ENCODE measurements around the gene MYH6.

The MYH6 gene

GRCh38 chr14:23376482-23377197 is 31.4 kb downstream of the MYH6 start, which contains the start of gene CMTM5:
CMTM5 (plus strand) TSS chr14:23377046; CDS start chr14:23377252, 206 bp downstream.
- no peak for DNase-seq (ENCODE audit: low spot score)

- DNase-seq (ENCODE audit: low spot score): no peak
Measured at GRCh38 chr14:23375527-23376251, 32.4 kb downstream of the MYH6 start.

GRCh38 chr14:23373041-23373440 is 35.0 kb downstream of the MYH6 start:
- no peak for DNase-seq (ENCODE audit: low spot score)

DNA sequence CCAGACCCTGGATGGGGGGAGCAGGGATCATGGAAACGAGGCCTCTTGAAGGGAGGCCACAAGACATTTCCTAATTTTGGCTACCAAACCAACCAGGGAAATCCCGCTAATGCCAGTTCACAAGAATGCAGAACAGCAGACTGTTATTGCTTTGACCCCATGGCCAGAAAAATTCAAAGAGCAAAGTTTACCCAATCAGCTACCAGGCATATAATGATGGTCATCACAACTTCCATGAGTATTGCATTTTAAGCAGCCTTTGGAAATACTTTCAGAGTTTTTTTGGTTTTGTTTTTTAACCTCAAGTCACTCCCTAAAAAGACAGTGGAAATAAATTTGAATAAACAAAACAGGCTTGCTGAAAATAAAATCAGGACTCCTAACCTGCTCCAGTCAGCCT is 35.6 kb downstream of the MYH6 start, which contains the start of gene IL25:
IL25 (plus strand) TSS at position 301 of the 400 bp plus-strand sequence.
- no peak for DNase-seq (ENCODE audit: low spot score)

- no peak for DNase-seq (ENCODE audit: low spot score)
Measured at GRCh38 chr14:23371865-23372264, 36.2 kb downstream of the MYH6 start.

- DNase-seq (ENCODE audit: low spot score): no peak
Measured at GRCh38 chr14:23370221-23370620, 37.9 kb downstream of the MYH6 start.

DNA sequence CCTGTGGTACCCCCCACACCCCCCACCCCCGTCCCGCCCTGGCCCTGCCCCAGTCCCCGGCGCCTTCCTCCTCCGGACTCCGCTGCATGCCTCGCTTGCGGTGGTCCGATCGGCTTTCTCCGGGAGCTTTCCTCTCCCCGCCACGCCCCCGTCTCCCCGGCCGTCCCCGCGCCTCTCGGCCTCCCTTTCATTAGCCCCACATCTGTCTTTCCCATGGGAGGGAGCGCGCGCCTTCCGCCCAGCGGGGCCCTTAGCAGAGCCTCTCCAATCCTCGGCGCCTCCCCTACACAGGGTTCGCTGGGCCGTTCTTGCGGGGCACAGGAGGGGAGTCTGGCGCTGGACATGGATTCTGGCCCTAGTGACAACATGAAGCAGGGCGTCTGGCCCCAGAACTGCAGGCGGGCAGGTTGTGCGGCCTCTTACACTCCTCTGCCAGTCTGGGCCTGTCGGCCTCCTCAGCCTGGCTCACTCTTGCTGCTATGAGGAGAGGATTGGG is 41.6 kb downstream of the MYH6 start:
- peak; percentile 67 for DNase-seq (ENCODE audit: low spot score)

DNA sequence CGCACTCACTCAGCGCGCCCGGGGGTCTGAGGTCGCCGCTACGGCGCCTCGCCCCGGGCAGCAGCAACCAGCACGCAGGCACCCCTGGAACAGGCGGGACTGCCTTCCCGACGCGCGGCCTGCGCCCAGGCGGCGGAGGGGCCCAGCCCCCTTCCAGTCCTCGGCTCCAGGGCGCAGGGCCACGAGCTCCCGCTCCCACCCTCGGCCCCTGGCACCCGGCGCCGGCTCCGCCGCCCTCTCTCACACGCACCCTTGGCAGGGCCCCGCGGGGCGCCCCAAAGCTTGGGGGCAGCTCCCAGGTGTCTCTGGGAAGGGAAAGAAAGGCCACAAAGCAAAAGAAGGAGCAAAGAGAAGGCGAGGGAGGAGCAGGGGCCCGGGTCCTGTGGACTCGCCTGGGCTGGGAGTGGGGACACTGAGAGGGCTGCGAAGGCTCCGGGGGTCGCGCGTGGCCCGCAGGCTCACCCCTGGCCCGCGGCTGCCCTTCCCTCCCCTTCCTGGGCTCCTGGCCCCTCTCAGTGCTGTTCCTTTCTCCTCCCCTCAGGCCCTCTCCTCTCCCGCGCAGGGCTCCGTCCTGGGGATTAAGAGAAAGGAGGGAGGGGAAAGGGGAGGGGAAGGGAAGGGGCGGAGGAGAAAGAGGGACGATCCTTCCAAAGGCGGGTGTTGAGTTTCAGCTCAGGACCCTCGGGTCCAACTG is 42.2 kb downstream of the MYH6 start:
- DNase-seq (ENCODE audit: low spot score): peak; percentile 46

DNA sequence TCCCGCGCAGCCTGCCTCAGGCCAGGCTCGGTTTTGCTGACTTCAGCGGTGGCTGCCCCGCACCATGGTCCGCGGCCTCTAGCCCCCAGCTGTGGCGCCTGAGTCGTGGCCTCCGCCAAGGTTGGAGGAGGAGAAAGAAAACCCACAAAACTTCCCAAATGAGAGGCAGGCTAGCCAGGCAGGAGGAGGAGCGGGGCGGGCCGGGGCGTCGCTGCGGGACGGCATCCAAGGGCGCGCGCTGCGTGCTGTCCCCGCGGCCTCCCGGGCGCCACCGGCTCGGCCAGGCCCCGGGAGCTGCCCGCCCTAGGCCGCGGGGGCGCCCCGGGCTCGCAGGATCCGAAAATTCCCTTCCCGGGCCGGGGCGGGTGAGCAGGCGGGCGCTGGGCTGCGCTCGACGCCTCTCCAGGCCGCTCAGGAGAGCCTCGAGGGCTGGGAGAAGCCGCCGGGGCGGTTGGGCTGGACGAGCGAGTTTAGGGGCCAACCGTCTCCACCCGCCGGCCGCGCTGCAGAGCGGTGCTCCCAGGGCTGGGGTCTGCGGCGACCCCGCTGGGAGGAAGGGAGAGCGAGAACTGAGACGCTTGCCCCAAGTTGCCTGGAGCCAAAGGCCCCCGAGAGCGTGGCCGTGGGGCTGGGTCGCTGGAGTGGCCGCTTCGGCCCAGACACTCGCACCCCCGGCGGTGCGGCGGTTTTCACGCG is 42.9 kb downstream of the MYH6 start, which contains the start of gene EFS:
EFS (minus strand) TSS at position 137 of the 696 bp plus-strand sequence. CDS start 147 bp downstream, outside the sequence.
- DNase-seq (ENCODE audit: low spot score): peak; percentile 69

GRCh38 chr14:23364164-23365035 is 43.7 kb downstream of the MYH6 start:
- DNase-seq (ENCODE audit: low spot score): peak; percentile 65

DNA sequence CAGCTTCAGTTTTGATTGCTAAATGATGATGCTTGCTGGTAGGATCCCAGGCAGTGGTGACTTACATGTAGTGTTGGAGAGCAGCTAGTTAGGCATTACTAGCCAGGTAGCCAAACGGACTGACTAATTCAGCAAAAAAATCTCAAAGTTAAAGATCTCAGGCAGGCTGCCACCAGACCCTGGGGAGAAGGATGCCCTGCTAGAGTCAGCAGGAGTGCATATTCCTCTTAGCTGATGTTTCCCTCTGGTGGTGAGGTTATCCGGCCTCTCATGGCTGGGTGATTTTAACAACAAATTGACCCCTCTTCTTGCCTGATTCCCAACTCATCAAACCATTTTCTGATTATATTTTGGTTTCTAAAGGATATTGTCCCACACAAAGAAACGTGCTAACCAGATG is 45.9 kb downstream of the MYH6 start:
- peak; percentile 35 for DNase-seq (ENCODE audit: low spot score)

GRCh38 chr14:23361763-23362162 is 46.3 kb downstream of the MYH6 start:
- no peak for DNase-seq (ENCODE audit: low spot score)

- DNase-seq (ENCODE audit: low spot score): peak; percentile 76
Measured at GRCh38 chr14:23361320-23361719, 46.8 kb downstream of the MYH6 start.

GRCh38 chr14:23360496-23360895 is 47.6 kb downstream of the MYH6 start:
- DNase-seq (ENCODE audit: low spot score): no peak

DNA sequence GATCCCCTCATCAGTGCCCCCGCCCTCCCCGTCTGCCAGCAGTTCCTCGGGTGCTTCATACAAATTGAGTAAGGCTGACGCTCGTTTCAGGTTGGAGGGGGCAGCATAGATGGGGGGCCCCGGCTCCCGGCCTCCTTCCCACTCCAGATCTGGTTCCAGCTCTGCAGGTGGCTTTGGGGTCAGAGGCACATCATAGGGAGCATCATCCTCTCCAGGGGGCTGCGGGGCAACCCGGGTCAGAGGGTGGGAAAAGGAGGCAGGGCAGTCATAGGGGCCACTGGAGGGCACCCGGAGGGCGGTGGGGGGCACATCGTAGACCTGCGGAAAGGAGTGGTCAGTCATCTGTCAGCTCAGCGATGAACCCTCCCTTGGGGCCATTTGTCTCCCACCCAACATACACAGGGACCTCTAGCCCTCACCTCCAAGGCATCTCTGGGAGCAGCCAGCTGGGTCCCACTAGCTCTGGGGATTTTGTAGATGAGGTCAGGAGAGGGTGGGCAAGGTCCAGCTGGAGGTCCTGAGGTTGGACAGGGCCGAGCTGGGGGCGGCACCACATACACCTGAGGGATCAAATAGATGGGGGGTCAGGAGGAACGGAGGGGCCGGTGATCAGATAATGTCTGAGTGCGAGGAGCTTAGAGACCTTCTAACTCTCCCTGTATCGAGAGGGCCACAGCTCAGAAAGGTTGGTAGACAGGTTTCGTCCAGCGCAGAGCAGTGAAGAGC is 48.2 kb downstream of the MYH6 start:
- no peak for DNase-seq (ENCODE audit: low spot score)

- DNase-seq (ENCODE audit: low spot score): no peak
Measured at GRCh38 chr14:23359167-23359626, 48.9 kb downstream of the MYH6 start.

DNA sequence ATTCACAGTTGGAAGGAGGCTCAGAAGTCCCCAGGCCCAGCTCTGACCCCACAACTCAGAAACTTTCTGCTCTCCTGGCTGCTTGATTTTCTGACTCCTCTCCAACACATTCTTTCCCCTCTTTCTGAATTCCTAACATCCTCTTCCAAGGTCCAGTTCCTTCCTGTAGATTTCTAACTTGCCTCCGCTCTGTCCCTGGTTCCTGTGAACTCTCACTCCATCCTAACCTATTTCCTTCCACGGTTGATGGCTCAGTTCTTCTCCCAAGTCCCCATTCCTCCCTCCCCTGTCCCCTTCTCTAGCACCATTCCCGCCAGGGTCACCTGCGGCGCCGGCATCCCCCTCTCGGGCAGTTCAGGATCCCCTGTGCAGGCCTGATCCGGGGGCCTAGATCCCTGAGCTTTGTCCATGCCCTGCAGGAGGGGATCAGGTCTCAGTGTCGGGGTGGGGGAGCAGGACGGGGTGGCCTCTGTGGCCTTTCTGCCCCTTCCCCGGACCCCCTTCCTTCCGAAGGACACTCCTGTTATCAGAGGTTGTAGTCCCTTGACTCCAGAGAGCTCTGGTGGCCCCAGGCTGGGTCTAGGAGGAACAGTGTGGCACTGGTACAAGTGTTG is 49.4 kb downstream of the MYH6 start:
- DNase-seq (ENCODE audit: low spot score): no peak

GRCh38 chr14:23358042-23358441 is 50.0 kb downstream of the MYH6 start:
- DNase-seq (ENCODE audit: low spot score): no peak

GRCh38 chr14:23357261-23357660 is 50.8 kb downstream of the MYH6 start:
- DNase-seq (ENCODE audit: low spot score): no peak

- no peak for DNase-seq (ENCODE audit: low spot score)
Measured at GRCh38 chr14:23356662-23357061, 51.4 kb downstream of the MYH6 start.

Data from AG08395 (cell line).